PC-3 (cell line): Measurements from ENCODE around the gene PABPN1L. TPM values are rescaled to one million over a fixed set of nuclear protein-coding genes. Genes with fewer than 3 reads are reported as not detected.

Experiments
- ATAC-seq: fragments of 200-7000 bp; cut with Tn5 transposase; 2 replicates; pipeline ENCODE4 v1.9.1; 2020; ENCODE audit warnings: mild to moderate bottlenecking, moderate library complexity
- BruUV-seq: library from RNA; stranded (reverse); fragments of 400-500 nt; replicated peaks from 2 replicates; lab custom pipeline; 2021; lab: Mats Ljungman, UMichigan
- CTCF ChIA-PET: fragments of 300-600 bp; sonication (Branson Sonifier 250); formaldehyde crosslinking; loops from one replicate; lab custom pipeline; 2022; ENCODE audit warnings: antibody characterized with exemption; lab: Charles Lee
- POLR2A ChIA-PET: fragments of 300-600 bp; sonication (Branson Sonifier 250); formaldehyde crosslinking; loops from one replicate; lab custom pipeline; 2022; ENCODE audit warnings: antibody characterized with exemption; ENCODE audit not compliant: unreplicated experiment; lab: Charles Lee
- DNase-seq: peaks from one replicate; pipeline ENCODE4 v3.0.0-alpha.2; 2015
- H2AFZ ChIP-seq: fragments of 300-600 bp; sonication (generic); 2 replicates; pipeline ENCODE4 v1.6.0; 2016; ENCODE audit warnings: antibody characterized with exemption, low read length
- H3F3A ChIP-seq: fragments of 300-600 bp; sonication (generic); one replicate; pipeline ENCODE4 v1.6.0; 2017; ENCODE audit warnings: antibody characterized with exemption, low read length, control low read depth, mild to moderate bottlenecking; ENCODE audit not compliant: unreplicated experiment
- H3K27ac ChIP-seq: fragments of 300-600 bp; sonication (generic); 2 replicates; pipeline ENCODE4 v1.5.1; 2016; ENCODE audit warnings: mild to moderate bottlenecking, low read length
- H3K27me3 ChIP-seq: fragments of 300-600 bp; sonication (generic); 2 replicates; pipeline ENCODE4 v1.6.1; 2016; ENCODE audit warnings: low read length, mixed read lengths
- H3K36me3 ChIP-seq: fragments of 300-600 bp; sonication (generic); 2 replicates; pipeline ENCODE4 v1.6.1; 2016; ENCODE audit warnings: low read depth, mixed run types, low read length, mixed read lengths
- H3K4me1 ChIP-seq: fragments of 300-600 bp; sonication (generic); 2 replicates; pipeline ENCODE4 v1.5.1; 2016; ENCODE audit warnings: low read length; ENCODE audit not compliant: insufficient read depth
- H3K4me2 ChIP-seq: fragments of 300-600 bp; sonication (generic); 2 replicates; pipeline ENCODE4 v1.6.0; 2016; ENCODE audit warnings: low read length
- H3K4me3 ChIP-seq: fragments of 300-600 bp; sonication (generic); 2 replicates; pipeline ENCODE4 v1.5.1; 2016; ENCODE audit warnings: mild to moderate bottlenecking, low read length, mixed read lengths
- H3K79me2 ChIP-seq: fragments of 300-600 bp; sonication (generic); 2 replicates; pipeline ENCODE4 v1.6.1; 2017; ENCODE audit warnings: low read length, mixed read lengths
- H3K9ac ChIP-seq: fragments of 300-600 bp; sonication (generic); 2 replicates; pipeline ENCODE4 v1.6.0; 2016; ENCODE audit warnings: mild to moderate bottlenecking, low read length
- H3K9me2 ChIP-seq: fragments of 300-600 bp; sonication (generic); replicated peaks from 2 replicates; pipeline ENCODE4 v1.6.1; 2016; ENCODE audit warnings: mixed run types, low read length, mixed read lengths
- H3K9me3 ChIP-seq: fragments of 300-600 bp; sonication (generic); 2 replicates; pipeline ENCODE4 v1.6.1; 2016; ENCODE audit warnings: low read length, mixed read lengths
- H4K20me1 ChIP-seq: fragments of 300-600 bp; sonication (generic); 2 replicates; pipeline ENCODE4 v1.6.1; 2016; ENCODE audit warnings: low read length, mixed read lengths
- EZH2 ChIP-seq: fragments of 300-600 bp; sonication (generic); IDR thresholded peaks from one replicate; pipeline ENCODE4 v1.6.1; 2017; ENCODE audit warnings: antibody characterized with exemption, mild to moderate bottlenecking, low read length; ENCODE audit not compliant: unreplicated experiment
- EZH2phosphoT487 ChIP-seq: fragments of 300-600 bp; sonication (generic); IDR thresholded peaks from 2 replicates; pipeline ENCODE4 v1.6.1; 2018; ENCODE audit warnings: mild to moderate bottlenecking, antibody characterized with exemption, low read length, borderline replicate concordance
- intact Hi-C: fragments of 100-400 bp; cut with micrococcal nuclease; formaldehyde crosslinking; loops from 2 replicates; pipeline ENCODE4 v1.9.0; 2023
- total RNA-seq: library from RNA; depleted of rRNA; stranded (reverse); fragments of >200 nt; gene quantifications from 2 replicates; pipeline ENCODE4 v1.2.3, GENCODE V29; 2014
- TF ChIP-seq, protein P1 (sequence below): fragments of 300-600 bp; sonication (generic); conservative IDR thresholded peaks from 2 replicates; pipeline ENCODE4 v1.5.1; 2017; ENCODE audit warnings: antibody characterized with exemption, low read depth, mild to moderate bottlenecking, low read length

The PABPN1L gene
- total RNA-seq, 1 experiment from 2014 or later, result not detected

DNA sequence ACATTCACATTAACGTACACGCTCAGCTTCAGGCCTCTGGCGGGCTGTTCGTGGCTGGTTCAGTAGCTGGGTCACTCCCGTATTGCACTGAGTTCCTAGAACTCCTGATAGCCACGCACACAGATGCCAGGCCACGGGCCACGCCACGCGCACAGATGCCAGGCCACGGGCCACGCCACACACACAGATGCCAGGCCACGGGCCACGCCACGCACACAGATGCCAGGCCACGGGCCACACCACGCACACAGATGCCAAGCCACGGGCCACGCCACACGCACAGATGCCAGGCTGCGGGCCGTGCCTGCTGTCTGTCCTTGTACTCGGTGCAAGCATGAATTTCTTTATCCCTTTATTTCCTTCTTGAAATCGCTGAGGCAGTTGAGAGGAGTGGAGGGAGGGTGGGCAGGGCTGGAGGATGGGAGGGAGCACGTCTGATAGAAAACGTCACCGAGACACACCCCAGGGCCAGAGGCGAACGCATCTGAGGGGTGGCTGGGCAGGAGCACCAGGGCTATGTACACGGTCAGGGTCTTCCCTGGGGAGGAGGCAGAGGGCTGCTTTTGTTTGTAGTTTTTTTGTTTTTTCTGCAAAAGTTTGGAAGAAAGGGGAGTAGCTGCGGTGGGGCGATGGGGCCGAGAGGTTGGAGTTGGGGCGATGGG is 8.6 kb upstream of the PABPN1L start:
- no peak for ATAC-seq
- Histone ChIP-seq H3K79me2 (no peaks in the 10 kb centered on the region), H3K27me3 (no peaks in the 10 kb centered on the region), H3K36me3 (no peaks in the 10 kb centered on the region), H3K4me2 (no peak overlapping the region), H2AFZ (no peak overlapping the region), H3K9me2 (no peaks in the 10 kb centered on the region), H3K4me3 (no peak overlapping the region), H3K27ac (no peak overlapping the region), H4K20me1 (no peaks in the 10 kb centered on the region), H3F3A (no peaks in the 10 kb centered on the region), H3K4me1 (no peaks in the 10 kb centered on the region), H3K9ac (no peak overlapping the region), H3K9me3 (no peaks in the 10 kb centered on the region)
- CTCF ChIA-PET, result no interaction called here
- no TSS peak for BruUV-seq
- TF ChIP-seq EZH2, result no peak
- TF ChIP-seq, protein P1, sequence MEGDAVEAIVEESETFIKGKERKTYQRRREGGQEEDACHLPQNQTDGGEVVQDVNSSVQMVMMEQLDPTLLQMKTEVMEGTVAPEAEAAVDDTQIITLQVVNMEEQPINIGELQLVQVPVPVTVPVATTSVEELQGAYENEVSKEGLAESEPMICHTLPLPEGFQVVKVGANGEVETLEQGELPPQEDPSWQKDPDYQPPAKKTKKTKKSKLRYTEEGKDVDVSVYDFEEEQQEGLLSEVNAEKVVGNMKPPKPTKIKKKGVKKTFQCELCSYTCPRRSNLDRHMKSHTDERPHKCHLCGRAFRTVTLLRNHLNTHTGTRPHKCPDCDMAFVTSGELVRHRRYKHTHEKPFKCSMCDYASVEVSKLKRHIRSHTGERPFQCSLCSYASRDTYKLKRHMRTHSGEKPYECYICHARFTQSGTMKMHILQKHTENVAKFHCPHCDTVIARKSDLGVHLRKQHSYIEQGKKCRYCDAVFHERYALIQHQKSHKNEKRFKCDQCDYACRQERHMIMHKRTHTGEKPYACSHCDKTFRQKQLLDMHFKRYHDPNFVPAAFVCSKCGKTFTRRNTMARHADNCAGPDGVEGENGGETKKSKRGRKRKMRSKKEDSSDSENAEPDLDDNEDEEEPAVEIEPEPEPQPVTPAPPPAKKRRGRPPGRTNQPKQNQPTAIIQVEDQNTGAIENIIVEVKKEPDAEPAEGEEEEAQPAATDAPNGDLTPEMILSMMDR, result no peak
- no peak for TF ChIP-seq EZH2phosphoT487
- POLR2A ChIA-PET, result no interaction called here
- intact Hi-C loops, result no loop called here
- DNase-seq, result no peak

- Histone ChIP-seq H3K79me2 (no peaks in the 10 kb centered on the region), H3K36me3 (no peaks in the 10 kb centered on the region), H3K9me2 (no peaks in the 10 kb centered on the region), H3K27ac (no peak overlapping the region), H3K9ac (no peak overlapping the region), H3K4me2 (no peak overlapping the region), H2AFZ (no peak overlapping the region), H3K27me3 (no peaks in the 10 kb centered on the region), H3K4me3 (no peak overlapping the region), H3F3A (no peaks in the 10 kb centered on the region), H3K9me3 (no peaks in the 10 kb centered on the region), H4K20me1 (no peaks in the 10 kb centered on the region), H3K4me1 (no peaks in the 10 kb centered on the region)
- POLR2A ChIA-PET, result no interaction called here
- intact Hi-C loops, result no loop called here
- no peak for ATAC-seq
- no TSS peak for BruUV-seq
- DNase-seq, result no peak
- CTCF ChIA-PET, result no interaction called here
- no peak for TF ChIP-seq EZH2phosphoT487
- TF ChIP-seq, protein P1, result no peak
- TF ChIP-seq EZH2, result no peak
Observed at GRCh38 chr16:88872650-88873331, 6.3 kb upstream of the PABPN1L start.

DNA sequence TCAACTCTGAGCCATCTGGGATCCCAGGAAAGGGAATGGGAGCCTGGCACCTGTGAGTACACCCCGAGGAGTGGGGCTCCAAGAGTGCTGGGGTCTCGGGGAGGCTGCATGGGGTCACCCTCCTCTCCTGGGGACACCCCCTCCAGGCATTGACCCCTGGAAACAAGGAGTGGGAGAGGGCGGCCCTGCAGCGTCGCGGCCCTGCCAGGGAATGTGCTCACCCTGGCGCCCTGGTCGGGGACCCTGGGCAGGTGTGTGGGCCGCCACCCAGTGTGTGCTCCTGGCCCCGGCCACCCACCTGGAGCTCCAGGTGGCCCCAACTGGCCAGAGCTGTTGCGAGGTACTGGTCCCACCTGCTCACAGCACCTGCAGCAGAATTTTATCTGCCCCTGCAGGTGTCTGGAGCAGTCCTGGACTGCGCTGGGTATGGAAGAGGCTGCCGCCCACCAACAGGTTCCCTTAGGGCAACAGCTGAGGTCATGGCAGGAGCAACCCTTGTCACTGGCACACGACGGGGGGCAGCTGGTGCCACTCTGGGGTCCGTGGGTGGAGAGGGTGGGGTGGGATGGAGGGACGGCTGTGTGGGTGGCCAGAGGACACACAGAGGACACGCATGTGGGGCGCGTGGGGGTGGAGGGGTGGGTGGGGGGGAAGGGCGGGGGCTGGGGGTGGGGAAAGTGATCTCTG is 5.4 kb upstream of the PABPN1L start:
- ChIA-PET POLR2A (no interaction called here), CTCF (no interaction called here)
- Histone ChIP-seq H3K4me2 (no peak overlapping the region), H3K9ac (no peak overlapping the region), H3F3A (no peaks in the 10 kb centered on the region), H4K20me1 (no peaks in the 10 kb centered on the region), H3K27me3 (no peaks in the 10 kb centered on the region), H3K9me3 (no peaks in the 10 kb centered on the region), H3K27ac (no peak overlapping the region), H3K9me2 (no peaks in the 10 kb centered on the region), H2AFZ (no peak overlapping the region), H3K36me3 (no peaks in the 10 kb centered on the region), H3K79me2 (no peaks in the 10 kb centered on the region), H3K4me3 (no peak overlapping the region), H3K4me1 (no peaks in the 10 kb centered on the region)
- no peak for DNase-seq
- no peak for ATAC-seq
- TF ChIP-seq EZH2 (no peak), EZH2phosphoT487 (no peak)
- TF ChIP-seq, protein P1, result no peak
- no TSS peak for BruUV-seq
- intact Hi-C loops, result no loop called here
